Endothelial cell of umbilical vein (primary cell): ENCODE data around the gene GPR65. TPM values are rescaled to one million over a fixed set of nuclear protein-coding genes. Genes with fewer than 3 reads are reported as not detected.

ENCODE experiments used
- BruUV-seq: library from RNA; stranded (reverse); fragments of 400-500 nt; replicated peaks from 2 replicates; lab custom pipeline; 2021; lab: Mats Ljungman, UMichigan
- CTCF ChIA-PET: fragments of 300-600, 350-600 bp; sonication (Branson Sonifier 250); formaldehyde crosslinking; loops from one replicate; lab custom pipeline; 2021; ENCODE audit warnings: antibody characterized with exemption, inconsistent platforms; lab: Charles Lee
- POLR2A ChIA-PET: fragments of 300-600, 350-600 bp; sonication (Branson Sonifier 250); formaldehyde crosslinking; loops from one replicate; lab custom pipeline; 2021; ENCODE audit warnings: antibody characterized with exemption, inconsistent platforms; lab: Charles Lee
- DNase-seq: peaks from one replicate; pipeline ENCODE4 v3.0.0-alpha.2; 2011; ENCODE audit warnings: low read depth, low spot score
- FAIRE-seq: peaks from 2 replicates; lab custom pipeline; 2011; peaks lifted over from hg19 to GRCh38; lab: Jason Lieb, UNC
- H2AFZ ChIP-seq: 2 replicates; pipeline ENCODE4 v1.6.0; 2012; ENCODE audit warnings: low read depth, low read length, control low read depth, inconsistent platforms
- H3K27ac ChIP-seq: 2 replicates; pipeline ENCODE4 v1.5.1; 2011; ENCODE audit warnings: low read depth, mild to moderate bottlenecking, control low read depth, low read length, moderate library complexity; ENCODE audit not compliant: insufficient read depth
- H3K27me3 ChIP-seq, 2 experiments: 2 replicates each; pipeline versions ENCODE4 v1.6.0 to v1.6.1; 2011; ENCODE audit warnings: low read length in 2 of 2, mixed read lengths in 1 of 2; ENCODE audit not compliant: control insufficient read depth in 2 of 2, insufficient read depth in 2 of 2
- H3K36me3 ChIP-seq, 2 experiments: 2 replicates in 1 of 2; 3 replicates in 1 of 2; pipeline ENCODE4 v1.5.1; 2011; ENCODE audit warnings: low read length in 2 of 2, mild to moderate bottlenecking in 1 of 2, moderate library complexity in 1 of 2; ENCODE audit not compliant: control insufficient read depth in 2 of 2, insufficient read depth in 2 of 2; ENCODE audit errors: extremely low read depth in 1 of 2
- H3K4me1 ChIP-seq: 3 replicates; pipeline ENCODE4 v1.5.1; 2011; ENCODE audit warnings: mild to moderate bottlenecking, low read length; ENCODE audit not compliant: control insufficient read depth, insufficient read depth; ENCODE audit errors: extremely low read depth
- H3K4me2 ChIP-seq: 2 replicates; pipeline ENCODE4 v1.6.1; 2011; ENCODE audit warnings: low read length, control low read depth, mixed read lengths; ENCODE audit not compliant: insufficient read depth
- H3K4me3 ChIP-seq, 3 experiments: fragments of 200-600 bp in 1 of 3; sonication (generic), shearing (Covaris generic) in 1 of 3; replicated peaks in 1 of 3; 2 replicates each; pipeline ENCODE4 v1.5.1; 2011 to 2016; ENCODE audit warnings: control low read depth in 3 of 3, low read length in 3 of 3, mild to moderate bottlenecking in 2 of 3, inconsistent platforms in 1 of 3, low read depth in 1 of 3, moderate library complexity in 1 of 3; ENCODE audit not compliant: insufficient read depth in 1 of 3
- H3K79me2 ChIP-seq: 2 replicates; pipeline ENCODE4 v1.6.0; 2012; ENCODE audit warnings: low read length, inconsistent platforms; ENCODE audit not compliant: control insufficient read depth, insufficient read depth
- H3K9ac ChIP-seq: replicated peaks from 2 replicates; pipeline ENCODE3; 2011; ENCODE audit warnings: low read length, control low read depth; ENCODE audit not compliant: insufficient read depth; ENCODE audit errors: extremely low read depth
- H3K9me1 ChIP-seq: replicated peaks from 3 replicates; pipeline ENCODE4 v1.6.0; 2011; ENCODE audit warnings: mild to moderate bottlenecking, low read length; ENCODE audit not compliant: control insufficient read depth, insufficient read depth; ENCODE audit errors: extremely low read depth
- H3K9me3 ChIP-seq: replicated peaks from 2 replicates; pipeline ENCODE4 v1.5.1; 2012; ENCODE audit warnings: low read length, inconsistent platforms; ENCODE audit not compliant: control insufficient read depth, insufficient read depth
- H4K20me1 ChIP-seq: replicated peaks from 2 replicates; pipeline ENCODE3; 2011; ENCODE audit warnings: mild to moderate bottlenecking, low read length; ENCODE audit not compliant: control insufficient read depth, insufficient read depth; ENCODE audit errors: extremely low read depth
- CTCF ChIP-seq, 2 donors: IDR thresholded peaks; 1 replicate in 1 of 2; 2 replicates in 1 of 2; pipeline ENCODE4 v1.5.1; 2011; ENCODE audit warnings: low read length in 2 of 2, mild to moderate bottlenecking in 2 of 2, moderate library complexity in 2 of 2, control low read depth in 1 of 2, inconsistent platforms in 1 of 2, low read depth in 1 of 2; ENCODE audit not compliant: insufficient read depth in 1 of 2; ENCODE audit errors: extremely low read depth in 1 of 2
- EZH2 ChIP-seq: IDR thresholded peaks from 2 replicates; pipeline ENCODE4 v1.6.1; 2012; ENCODE audit warnings: borderline replicate concordance, low read depth, mild to moderate bottlenecking, moderate library complexity, low read length, inconsistent platforms; ENCODE audit not compliant: severe bottlenecking
- FOS ChIP-seq: IDR thresholded peaks from 2 replicates; pipeline ENCODE4 v1.6.1; 2011; ENCODE audit warnings: mild to moderate bottlenecking, low read length, moderate library complexity, borderline replicate concordance; ENCODE audit not compliant: insufficient read depth
- GATA2 ChIP-seq: IDR thresholded peaks from 2 replicates; pipeline ENCODE4 v1.7.0; 2011; ENCODE audit warnings: low read depth, mild to moderate bottlenecking, moderate library complexity, mixed read lengths, low read length; ENCODE audit not compliant: insufficient read length, insufficient read depth
- JUN ChIP-seq: IDR thresholded peaks from 2 replicates; pipeline ENCODE4 v1.6.1; 2011; ENCODE audit warnings: borderline replicate concordance, low read depth; ENCODE audit not compliant: insufficient read length, insufficient read depth
- MYC ChIP-seq: IDR thresholded peaks from one replicate; pipeline ENCODE4 v1.6.1; 2011; ENCODE audit warnings: mild to moderate bottlenecking, low read depth, low read length
- POLR2AphosphoS5 ChIP-seq: IDR thresholded peaks from 2 replicates; pipeline ENCODE4 v1.6.1; 2012; ENCODE audit warnings: low read depth, mild to moderate bottlenecking, control low read depth, low read length, moderate library complexity; ENCODE audit not compliant: insufficient read depth
- dilution Hi-C: fragments of 300-500 bp; cut with MboI; formaldehyde crosslinking; loops from one replicate; pipeline ENCODE4 v1.15.0; 2019; ENCODE audit warnings: low sequenced_read_pairs; ENCODE audit not compliant: extremely low pct_ligation_motif_present
- intact Hi-C: fragments of 100-400 bp; cut with micrococcal nuclease; formaldehyde crosslinking; loops from one replicate; pipeline ENCODE4 v1.10.0; 2022
- polyA plus RNA-seq, 4 experiments: library from polyadenylated mRNA; depleted of rRNA in 3 of 4; stranded (reverse) in 3 of 4; unstranded in 1 of 4; fragments of >200 nt; gene quantifications; 2 replicates each; pipeline versions ENCODE4 v1.2.1 to v1.2.3, GENCODE V29; 2011 to 2012; ENCODE audit warnings: missing spikeins in 1 of 4
- total RNA-seq: library from RNA; stranded (reverse); gene quantifications from 2 replicates; pipeline ENCODE4 v1.2.3, GENCODE V29; 2021
- TF ChIP-seq, protein P1 (sequence below): IDR thresholded peaks from 2 replicates; pipeline ENCODE4 v1.6.1; 2011; ENCODE audit not compliant: insufficient read depth, insufficient read length

Gene GPR65
- total and polyA plus RNA-seq, 2 donors (not counting 3 experiments of a cell fraction or from before 2014, with no cell fraction given), result 0.03 to 0.07 TPM

GRCh38 chr14:88049266-88049665 lies 44.3 kb downstream of the GPR65 start:
- no peak overlapping the region for H2AFZ ChIP-seq
- no peaks in the 10 kb centered on the region for H3K9me1 ChIP-seq
- POLR2A ChIA-PET, result no interaction called here
- no peak overlapping the region for H3K9ac ChIP-seq
- FAIRE-seq (no peak), DNase-seq (no peak)
- H3K4me2 ChIP-seq, result no peak overlapping the region
- CTCF ChIA-PET, result no interaction called here
- intact Hi-C loops (no loop called here), dilution Hi-C loops (no loop called here)
- H3K9me3 ChIP-seq, result no peaks in the 10 kb centered on the region
- no TSS peak for BruUV-seq
- no peaks in the 10 kb centered on the region for H3K27me3 ChIP-seq
- H4K20me1 ChIP-seq, result no peaks in the 10 kb centered on the region
- no peaks in the 10 kb centered on the region for H3K4me1 ChIP-seq
- no peak overlapping the region for H3K4me3 ChIP-seq
- H3K36me3 ChIP-seq, result no peaks in the 10 kb centered on the region
- no peak for TF ChIP-seq MYC
- no peaks in the 10 kb centered on the region for H3K79me2 ChIP-seq
- H3K27ac ChIP-seq, result no peak overlapping the region

GRCh38 chr14:88049936-88050335 lies 45.0 kb downstream of the GPR65 start:
- CTCF ChIA-PET, result no interaction called here
- Histone ChIP-seq H3K9ac (no peak overlapping the region), H4K20me1 (no peaks in the 10 kb centered on the region), H2AFZ (no peak overlapping the region), H3K4me1 (no peaks in the 10 kb centered on the region), H3K36me3 (no peaks in the 10 kb centered on the region), H3K4me2 (no peak overlapping the region), H3K9me3 (no peaks in the 10 kb centered on the region), H3K79me2 (no peaks in the 10 kb centered on the region), H3K27me3 (no peaks in the 10 kb centered on the region), H3K4me3 (no peak overlapping the region), H3K9me1 (no peaks in the 10 kb centered on the region), H3K27ac (no peak overlapping the region)
- no TSS peak for BruUV-seq
- dilution Hi-C loops, result no loop called here
- DNase-seq, result no peak
- intact Hi-C loops, result no loop called here
- FAIRE-seq, result no peak
- no peak for TF ChIP-seq JUN
- no peak for TF ChIP-seq FOS
- TF ChIP-seq EZH2, result no peak
- TF ChIP-seq, protein P1, sequence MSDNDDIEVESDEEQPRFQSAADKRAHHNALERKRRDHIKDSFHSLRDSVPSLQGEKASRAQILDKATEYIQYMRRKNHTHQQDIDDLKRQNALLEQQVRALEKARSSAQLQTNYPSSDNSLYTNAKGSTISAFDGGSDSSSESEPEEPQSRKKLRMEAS, result no peak
- TF ChIP-seq MYC, result no peak
- no peak for TF ChIP-seq POLR2AphosphoS5
- no peak for TF ChIP-seq GATA2
- TF ChIP-seq CTCF (IDR thresholded peaks at IDR 0.05; ENCODE audit: extremely low read depth in 1 of 2, insufficient read depth in 1 of 2, low read depth in 1 of 2, low read length in 2 of 2), result no peak
- POLR2A ChIA-PET, result no interaction called here
